Esophagus muscularis mucosa (tissue), 4 donors: ENCODE measurements around the gene ARID1B. TPM values are rescaled to one million over a fixed set of nuclear protein-coding genes. Genes with fewer than 3 reads are reported as not detected.

ENCODE experiments used
- DNase-seq: peaks from one replicate; pipeline ENCODE4 v3.0.0-alpha.2; 2017; ENCODE audit errors: extremely low spot score
- H3K27ac ChIP-seq, 4 donors: fragments of 200-600 bp; sonication (generic); replicated peaks in 1 of 4; 1 replicate in 3 of 4; 2 replicates in 1 of 4; pipeline ENCODE4 v1.5.1; 2016 to 2019; ENCODE audit warnings: mild to moderate bottlenecking in 1 of 4
- H3K27me3 ChIP-seq, 4 donors: fragments of 200-600 bp; sonication (generic); one replicate each; pipeline versions ENCODE4 v1.5.1 to v1.6.0; 2016 to 2019
- H3K36me3 ChIP-seq, 4 donors: fragments of 200-600 bp; sonication (generic); one replicate each; pipeline ENCODE4 v1.5.1; 2016 to 2019
- H3K4me1 ChIP-seq, 4 donors: fragments of 200-600 bp; sonication (generic); one replicate each; pipeline ENCODE4 v1.5.1; 2016 to 2019
- H3K4me3 ChIP-seq, 4 donors: fragments of 200-600 bp; sonication (generic); 1 replicate in 2 of 4; 2 replicates in 2 of 4; pipeline ENCODE4 v1.5.1; 2016 to 2019; ENCODE audit warnings: mild to moderate bottlenecking in 4 of 4, moderate library complexity in 1 of 4
- H3K9me3 ChIP-seq, 4 donors: fragments of 200-600 bp; sonication (generic); 1 replicate in 3 of 4; 2 replicates in 1 of 4; pipeline ENCODE4 v1.5.1; 2016 to 2019
- EP300 ChIP-seq: sonication (generic); formaldehyde crosslinking; IDR thresholded peaks from one replicate; pipeline ENCODE4 v1.6.1; 2017; ENCODE audit warnings: antibody characterized with exemption
- POLR2A ChIP-seq: fragments of 450-650 bp; IDR thresholded peaks from one replicate; pipeline ENCODE4 v1.6.1; 2017; ENCODE audit warnings: antibody characterized with exemption, moderate library complexity, mild to moderate bottlenecking, low read depth
- POLR2AphosphoS5 ChIP-seq, 2 donors: sonication (generic); formaldehyde crosslinking; IDR thresholded peaks; one replicate each; pipeline ENCODE4 v1.6.1; 2017; ENCODE audit warnings: antibody characterized with exemption in 2 of 2
- WGBS: methylation state at CpG from one replicate; pipeline ENCODE4 v1.1.5; 2018; 5-methylcytosine and 5-hydroxymethylcytosine counted together
- intact Hi-C: fragments of 100-400 bp; cut with DNase I; formaldehyde crosslinking; loops from one replicate; pipeline ENCODE4 v1.15.1; 2023
- total RNA-seq, 4 donors: library from RNA; depleted of rRNA; stranded (reverse); fragments of >200 nt; gene quantifications; one replicate each; pipeline versions ENCODE4 v1.1.0 to v1.2.1, GENCODE V29; 2016
- TF ChIP-seq, protein P1 (sequence below), 3 experiments: fragments of 200-600 bp in 2 of 3; fragments of 450-650 bp in 1 of 3; sonication (generic) in 2 of 3; IDR thresholded peaks; one replicate each; pipeline ENCODE4 v1.5.1; 2017 to 2019; ENCODE audit warnings: antibody characterized with exemption in 3 of 3, mild to moderate bottlenecking in 2 of 3, moderate library complexity in 1 of 3

Gene ARID1B
- total RNA-seq, 4 donors from 2014 or later: 55.0 to 87.2 (median 72.7) TPM

DNA sequence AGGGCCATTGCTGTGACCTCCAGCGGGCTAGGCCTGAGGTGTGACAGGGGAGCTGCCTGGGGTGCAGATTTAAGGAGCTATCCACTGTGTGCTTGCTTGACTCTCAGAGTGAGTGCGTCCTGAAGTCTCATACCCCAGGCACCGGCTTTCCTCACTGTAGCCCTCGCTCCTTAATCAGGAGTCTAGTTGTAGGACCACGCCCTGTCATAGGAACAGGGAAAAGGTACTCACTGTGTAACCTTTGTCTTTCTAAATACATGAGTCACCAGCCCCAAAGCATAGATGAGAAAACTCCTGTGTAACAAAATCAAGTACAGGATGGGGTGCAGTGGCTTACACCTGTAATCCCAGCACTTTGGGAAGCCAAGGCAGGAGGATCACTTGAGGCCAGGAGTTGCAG is 404.5 kb downstream of the ARID1B start:
- Histone ChIP-seq H3K27me3 (no peaks in the 10 kb centered on the region), H3K36me3 (peaks cover 11 to 64% (median 45%) of the 10 kb centered on the region in 4 donors), H3K27ac (no peak overlapping the region), H3K9me3 (no peaks in the 10 kb centered on the region), H3K4me3 (no peak overlapping the region), H3K4me1 (peaks cover 0 to 14% (median 12%) of the 10 kb centered on the region in 4 donors)
- DNase-seq: no peak
- TF ChIP-seq POLR2A: no peak
- TF ChIP-seq EP300: no peak
- TF ChIP-seq POLR2AphosphoS5 (IDR thresholded peaks at IDR 0.05): no peak
- TF ChIP-seq, protein P1, sequence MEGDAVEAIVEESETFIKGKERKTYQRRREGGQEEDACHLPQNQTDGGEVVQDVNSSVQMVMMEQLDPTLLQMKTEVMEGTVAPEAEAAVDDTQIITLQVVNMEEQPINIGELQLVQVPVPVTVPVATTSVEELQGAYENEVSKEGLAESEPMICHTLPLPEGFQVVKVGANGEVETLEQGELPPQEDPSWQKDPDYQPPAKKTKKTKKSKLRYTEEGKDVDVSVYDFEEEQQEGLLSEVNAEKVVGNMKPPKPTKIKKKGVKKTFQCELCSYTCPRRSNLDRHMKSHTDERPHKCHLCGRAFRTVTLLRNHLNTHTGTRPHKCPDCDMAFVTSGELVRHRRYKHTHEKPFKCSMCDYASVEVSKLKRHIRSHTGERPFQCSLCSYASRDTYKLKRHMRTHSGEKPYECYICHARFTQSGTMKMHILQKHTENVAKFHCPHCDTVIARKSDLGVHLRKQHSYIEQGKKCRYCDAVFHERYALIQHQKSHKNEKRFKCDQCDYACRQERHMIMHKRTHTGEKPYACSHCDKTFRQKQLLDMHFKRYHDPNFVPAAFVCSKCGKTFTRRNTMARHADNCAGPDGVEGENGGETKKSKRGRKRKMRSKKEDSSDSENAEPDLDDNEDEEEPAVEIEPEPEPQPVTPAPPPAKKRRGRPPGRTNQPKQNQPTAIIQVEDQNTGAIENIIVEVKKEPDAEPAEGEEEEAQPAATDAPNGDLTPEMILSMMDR (IDR thresholded peaks at IDR 0.05): no peak
- intact Hi-C loops: loop anchor here (5.0 to 10.0 kb wide), 3 partner anchors 144 to 497 kb away; partner anchors contain the start of gene ARID1B
- 93% methylated on average over 5 of the region's 5 CpGs for WGBS

DNA sequence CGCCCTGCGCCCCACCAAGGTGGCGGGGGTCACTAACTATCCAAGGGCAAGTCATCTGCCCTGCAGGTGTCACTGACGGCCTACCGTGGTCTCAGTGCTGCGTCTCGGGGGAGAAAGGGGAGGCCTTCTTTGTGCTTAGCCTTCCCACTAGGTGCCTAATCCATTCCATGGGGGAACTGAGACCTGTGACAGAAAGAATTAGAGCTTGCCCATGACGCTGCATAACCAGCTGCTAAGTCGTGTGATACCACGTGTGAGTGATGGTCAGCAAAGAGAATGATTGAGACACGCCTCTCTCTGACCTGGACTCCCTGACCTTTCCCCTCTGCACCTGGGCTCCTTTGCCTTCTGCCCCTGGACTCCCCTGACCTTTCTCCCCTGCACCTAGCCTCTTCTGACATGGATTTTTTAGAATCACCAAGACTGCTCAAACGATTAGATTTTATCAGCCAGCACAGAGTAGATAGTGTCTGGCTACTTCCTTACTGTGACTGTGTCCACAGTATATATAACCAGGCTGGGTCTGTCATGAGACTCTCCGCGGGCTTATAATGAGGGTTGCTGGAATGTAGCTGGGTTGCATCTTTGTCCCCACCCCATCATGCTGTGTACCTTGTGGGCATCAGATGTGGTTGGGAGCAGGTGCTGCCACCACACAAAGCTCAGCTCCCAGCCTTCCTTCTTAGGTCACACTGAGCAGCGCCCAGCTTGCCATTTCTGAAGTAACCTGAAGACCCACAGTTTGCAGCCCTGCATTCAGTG is 405.5 kb downstream of the ARID1B start:
- Histone ChIP-seq H3K9me3 (no peaks in the 10 kb centered on the region), H3K27me3 (no peaks in the 10 kb centered on the region), H3K4me3 (no peak overlapping the region), H3K36me3 (peaks cover 11 to 64% (median 46%) of the 10 kb centered on the region in 4 donors), H3K4me1 (peaks cover under 1 to 25% (median 23%) of the 10 kb centered on the region in 4 donors), H3K27ac (no peak overlapping the region)
- DNase-seq: no peak
- TF ChIP-seq POLR2A (no peak), EP300 (no peak), POLR2AphosphoS5 (IDR thresholded peaks at IDR 0.05) (no peak)
- TF ChIP-seq, protein P1 (IDR thresholded peaks at IDR 0.05): no peak
- 78% methylated on average over 12 of the region's 15 CpGs for WGBS
- intact Hi-C loops: loop anchor here (5.0 to 10.0 kb wide), 3 partner anchors 145 to 498 kb away; partner anchors contain the start of gene ARID1B

DNA sequence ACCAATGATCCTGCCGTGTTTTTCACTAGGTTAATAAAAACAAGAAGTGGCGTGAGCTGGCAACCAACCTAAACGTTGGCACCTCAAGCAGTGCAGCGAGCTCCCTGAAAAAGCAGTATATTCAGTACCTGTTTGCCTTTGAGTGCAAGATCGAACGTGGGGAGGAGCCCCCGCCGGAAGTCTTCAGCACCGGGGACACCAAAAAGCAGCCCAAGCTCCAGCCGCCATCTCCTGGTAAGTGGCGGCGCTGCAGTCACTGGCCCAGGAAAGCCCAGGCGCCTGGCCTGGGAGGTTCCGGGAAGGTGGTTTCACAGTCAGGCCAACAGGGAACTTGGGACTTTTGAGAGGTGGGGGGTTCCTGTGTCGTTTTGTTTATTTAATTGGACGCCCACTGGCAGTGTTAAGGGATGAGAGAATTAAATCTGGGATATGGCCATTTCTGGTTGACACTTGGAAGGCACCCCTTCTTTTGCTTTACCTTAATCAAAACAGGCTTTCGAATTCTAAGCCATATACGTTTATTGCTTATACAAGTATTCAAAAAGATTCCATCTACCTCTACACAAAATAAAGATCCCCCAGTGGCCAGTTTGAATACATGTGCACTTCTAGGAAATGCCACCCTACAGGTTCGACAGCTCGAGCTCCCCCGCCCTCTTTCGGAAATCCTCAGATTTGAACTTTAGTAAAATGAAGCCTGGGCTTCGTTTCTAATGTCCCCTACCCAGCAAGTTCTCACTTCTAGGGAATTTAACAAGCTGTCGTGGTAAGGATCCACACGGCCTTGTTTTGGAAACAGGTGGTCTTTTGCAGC is 407.2 kb downstream of the ARID1B start:
- 54% methylated on average over 25 of the region's 25 CpGs for WGBS
- Histone ChIP-seq H3K36me3 (peaks cover 11 to 62% (median 46%) of the 10 kb centered on the region in 4 donors), H3K9me3 (no peaks in the 10 kb centered on the region), H3K4me3 (peak overlapping the region; percentile 10 to 32 (median 23)), H3K4me1 (peaks cover 6 to 35% (median 33%) of the 10 kb centered on the region in 4 donors), H3K27ac (peak overlapping the region in 3 of 4 donors; percentile 7 to 54 (median 28)), H3K27me3 (no peaks in the 10 kb centered on the region)
- intact Hi-C loops: loop anchor here (1.0 to 10.0 kb wide), 4 partner anchors 147 to 620 kb away; partner anchors contain the start of gene ARID1B
- no peak for DNase-seq
- TF ChIP-seq EP300 (no peak), POLR2AphosphoS5 (IDR thresholded peaks at IDR 0.05) (peak in 1 of 2 donors; percentile 40), POLR2A (no peak)
- TF ChIP-seq, protein P1 (IDR thresholded peaks at IDR 0.05): peak; percentile 93 to 99 (median 93)

DNA sequence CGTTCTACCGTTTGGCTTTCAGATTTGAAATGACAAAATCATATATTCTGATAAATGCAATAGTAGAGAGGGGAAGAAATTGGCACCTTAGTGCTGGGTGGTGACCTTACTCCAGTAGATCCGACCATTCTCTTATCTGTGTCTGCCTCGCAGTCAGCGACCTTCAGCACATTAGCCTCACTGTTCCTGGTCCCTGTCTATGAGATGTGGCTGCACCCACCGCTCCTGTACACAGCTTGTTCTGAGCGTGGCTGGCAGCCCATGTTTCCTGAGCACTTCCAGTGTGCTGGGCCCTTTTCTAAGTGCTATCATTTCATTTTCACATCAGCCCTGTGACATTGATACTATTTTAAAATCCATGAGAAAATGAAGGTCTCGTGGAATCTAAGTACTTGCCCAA is 408.0 kb downstream of the ARID1B start:
- no peak for DNase-seq
- H3K36me3 ChIP-seq: peaks cover 19 to 70% (median 53%) of the 10 kb centered on the region in 4 donors
- 87% methylated on average over 8 of the region's 8 CpGs for WGBS
- H3K27me3 ChIP-seq: no peaks in the 10 kb centered on the region
- H3K4me1 ChIP-seq: peaks cover 6 to 35% (median 33%) of the 10 kb centered on the region in 4 donors
- no peaks in the 10 kb centered on the region for H3K9me3 ChIP-seq
- H3K4me3 ChIP-seq: no peak overlapping the region
- no peak overlapping the region for H3K27ac ChIP-seq
- intact Hi-C loops: loop anchor here (10.0 kb wide), 1 partner anchor 500 kb away; no protein-coding TSS in a partner anchor
- no peak for TF ChIP-seq EP300
- no peak for TF ChIP-seq POLR2AphosphoS5 (IDR thresholded peaks at IDR 0.05)
- TF ChIP-seq, protein P1 (IDR thresholded peaks at IDR 0.05): no peak
- TF ChIP-seq POLR2A: no peak
